Heart left ventricle (tissue), 16 donors: ENCODE measurements around the gene GNAS. TPM values are rescaled to one million over a fixed set of nuclear protein-coding genes. Genes with fewer than 3 reads are reported as not detected.

Experiments used
- ATAC-seq, 4 donors: fragments of 200-7000 bp; cut with Tn5 transposase; one replicate each; pipeline ENCODE4 v1.9.1; 2020 to 2022; ENCODE audit warnings: moderate library complexity in 4 of 4, mild to moderate bottlenecking in 3 of 4, moderate number of reproducible peaks in 1 of 4
- DNase-seq, 5 donors: peaks; one replicate each; pipeline ENCODE4 v3.0.0-alpha.2; 2020
- H3K27ac ChIP-seq, 12 donors: fragments of 200-600 bp; sonication (generic) in 4 of 12; one replicate each; pipeline versions ENCODE4 v1.5.0 to v1.8.0; 2016 to 2022; ENCODE audit warnings: mild to moderate bottlenecking in 2 of 12
- H3K27me3 ChIP-seq, 9 donors: fragments of 200-600 bp; sonication (generic) in 2 of 9; one replicate each; pipeline versions ENCODE4 v1.5.1 to v1.8.0; 2016 to 2022; ENCODE audit warnings: mild to moderate bottlenecking in 3 of 9
- H3K36me3 ChIP-seq, 9 donors: fragments of 200-600 bp; sonication (generic) in 2 of 9; one replicate each; pipeline versions ENCODE4 v1.5.0 to v1.8.0; 2018 to 2022; ENCODE audit warnings: mild to moderate bottlenecking in 2 of 9
- H3K4me1 ChIP-seq, 12 donors: fragments of 200-600 bp; sonication (generic) in 4 of 12; one replicate each; pipeline versions ENCODE4 v1.5.0 to v1.8.0; 2016 to 2022; ENCODE audit warnings: mild to moderate bottlenecking in 3 of 12
- H3K4me3 ChIP-seq, 12 donors: fragments of 200-600 bp; sonication (generic) in 4 of 12; one replicate each; pipeline versions ENCODE4 v1.5.0 to v1.8.0; 2017 to 2022; ENCODE audit warnings: mild to moderate bottlenecking in 9 of 12, moderate library complexity in 4 of 12
- H3K9me3 ChIP-seq, 12 donors: fragments of 200-600 bp; sonication (generic) in 4 of 12; one replicate each; pipeline versions ENCODE4 v1.5.0 to v1.8.0; 2016 to 2022; ENCODE audit warnings: mild to moderate bottlenecking in 1 of 12
- POLR2A ChIP-seq, 2 donors: fragments of 450-650 bp; IDR thresholded peaks; one replicate each; pipeline ENCODE4 v1.6.1; 2017; ENCODE audit warnings: antibody characterized with exemption in 2 of 2, mild to moderate bottlenecking in 2 of 2, moderate library complexity in 2 of 2
- WGBS, 4 donors: extraction: QIAGEN DNeasy Blood & Tissue Kit in 2 of 4; methylation state at CpG; one replicate each; pipeline versions ENCODE4 v1.1.5 to v1.1.7; 2013 to 2018; 5-methylcytosine and 5-hydroxymethylcytosine counted together
- intact Hi-C, 10 donors: fragments of 100-400 bp; cut with DNase I; formaldehyde crosslinking; loops; one replicate each; pipeline versions ENCODE4 v1.11.1 to v1.14.2; 2022
- polyA plus RNA-seq, 2 donors: library from polyadenylated mRNA; stranded (reverse); fragments of 200-250 nt; gene quantifications; one replicate each; pipeline ENCODE4 v1.2.3, GENCODE V29; 2013
- total RNA-seq, 9 donors: library from RNA; depleted of rRNA in 2 of 9; stranded (reverse); fragments of >200 nt in 2 of 9; fragmentation: NEBNext Ultra II Directional in 3 of 9; extraction: Animal tissue kit (Norgen Biotek cat#: 25700) in 3 of 9; gene quantifications; one replicate each; pipeline versions ENCODE4 v1.1.0 to v1.2.4, GENCODE V29; 2016 to 2023
- TF ChIP-seq, protein P1 (sequence below), 12 donors: fragments of 200-600 bp; sonication (generic) in 4 of 12; IDR thresholded peaks; one replicate each; pipeline versions ENCODE4 v1.5.0 to v1.8.0; 2018 to 2022; ENCODE audit warnings: antibody characterized with exemption in 12 of 12, mild to moderate bottlenecking in 5 of 12
- donor health status: ischemic (EF 13 %, LVEDD 7.1; RV severe dilation, severe dysfunction).
- donor health status: healthy with polysubstance abuse.
- donor health status: DM: no; HTN: yes; CAD: no.
- donor health status: DM: no; HTN: no; CAD: no.
- donor health status: ischemic (EF 25% LVEDD 6.9; RV normal size, moderate dysfunction).
- donor health status: ischemic (EF 25% LVEDD 5.7; RV mildly dilated, moderate dysfunction).
- donor health status: healthy.
- donor health status: DM: yes; HTN: yes; CAD: no.
- donor health status: ischemic (EF 35%, LVEDD 5.7; RV mildly dilated, moderate dysfunction).
- donor health status: nonischemic (EF 11% LVEDD 7.7; RV severe dilation, severe dysfunction).
- donor health status: DM: yes; HTN: yes; CAD: no.
- donor health status: PGD.
- donor health status: ischemic (EF 29% LVEDD 5.4; RV normal size, mild dysfunction).
- donor health status: nonischemic (EF 23%, LVEDD 6.1; RV moderate dilation, normal function).

GNAS gene
- total and polyA plus RNA-seq, 11 donors: 1,246 to 2,999 (median 1,604) TPM

- H3K27me3 ChIP-seq: no peaks in the 10 kb centered on the region
- peaks cover 0 to 19% (median 9%) of the 10 kb centered on the region in 12 donors for H3K4me1 ChIP-seq
- peak overlapping the region; percentile 21 to 97 (median 86) for H3K4me3 ChIP-seq
- peaks cover 0 to 7% (median 0%) of the 10 kb centered on the region in 12 donors for H3K9me3 ChIP-seq
- ATAC-seq: peak; percentile 56 to 73 (median 70)
- no peaks in the 10 kb centered on the region for H3K36me3 ChIP-seq
- intact Hi-C loops: loop anchor here in 5 of 10 donors (5.0 kb wide), 4 partner anchors 94 to 334 kb away; partner anchors contain the start of genes NELFCD (in 2 of the 5) and PRELID3B (in 1 of the 5)
- TF ChIP-seq, protein P1, sequence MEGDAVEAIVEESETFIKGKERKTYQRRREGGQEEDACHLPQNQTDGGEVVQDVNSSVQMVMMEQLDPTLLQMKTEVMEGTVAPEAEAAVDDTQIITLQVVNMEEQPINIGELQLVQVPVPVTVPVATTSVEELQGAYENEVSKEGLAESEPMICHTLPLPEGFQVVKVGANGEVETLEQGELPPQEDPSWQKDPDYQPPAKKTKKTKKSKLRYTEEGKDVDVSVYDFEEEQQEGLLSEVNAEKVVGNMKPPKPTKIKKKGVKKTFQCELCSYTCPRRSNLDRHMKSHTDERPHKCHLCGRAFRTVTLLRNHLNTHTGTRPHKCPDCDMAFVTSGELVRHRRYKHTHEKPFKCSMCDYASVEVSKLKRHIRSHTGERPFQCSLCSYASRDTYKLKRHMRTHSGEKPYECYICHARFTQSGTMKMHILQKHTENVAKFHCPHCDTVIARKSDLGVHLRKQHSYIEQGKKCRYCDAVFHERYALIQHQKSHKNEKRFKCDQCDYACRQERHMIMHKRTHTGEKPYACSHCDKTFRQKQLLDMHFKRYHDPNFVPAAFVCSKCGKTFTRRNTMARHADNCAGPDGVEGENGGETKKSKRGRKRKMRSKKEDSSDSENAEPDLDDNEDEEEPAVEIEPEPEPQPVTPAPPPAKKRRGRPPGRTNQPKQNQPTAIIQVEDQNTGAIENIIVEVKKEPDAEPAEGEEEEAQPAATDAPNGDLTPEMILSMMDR (IDR thresholded peaks at IDR 0.05): no peak
- TF ChIP-seq POLR2A (IDR thresholded peaks at IDR 0.05): peak; percentile 87 to 96
- WGBS, 4 donors: 48 to 70% (median 56%) methylated on average over 52 to 101 of the region's 101 CpGs
- DNase-seq: peak; percentile 82 to 90 (median 86)
- peak overlapping the region; percentile 56 to 100 (median 98) for H3K27ac ChIP-seq
These were observed 36.2 kb downstream of the GNAS start for GRCh38 chr20:58888521-58889333.

- intact Hi-C loops: loop anchor here in 5 of 10 donors (5.0 kb wide), 4 partner anchors 93 to 333 kb away; partner anchors contain the start of genes NELFCD (in 2 of the 5) and PRELID3B (in 1 of the 5)
- 39 to 65% (median 52%) methylated on average over 34 to 35 of the region's 35 CpGs for WGBS, 4 donors
These were observed 36.8 kb downstream of the GNAS start for GRCh38 chr20:58889334-58889760.

GRCh38 chr20:58889798-58890517, 37.4 kb downstream of the GNAS start:
- H3K36me3 ChIP-seq: no peaks in the 10 kb centered on the region
- DNase-seq (peak in 1 of 5 donors; percentile 67), ATAC-seq (peak in 1 of 4 donors; percentile 1)
- TF ChIP-seq POLR2A (IDR thresholded peaks at IDR 0.05): no peak
- TF ChIP-seq, protein P1 (IDR thresholded peaks at IDR 0.05): no peak
- H3K4me3 ChIP-seq: peak overlapping the region; percentile 39 to 97 (median 86)
- no peaks in the 10 kb centered on the region for H3K27me3 ChIP-seq
- peak overlapping the region; percentile 67 to 100 (median 98) for H3K27ac ChIP-seq
- WGBS, 4 donors: 28 to 47% (median 33%) methylated on average over 71 to 91 of the region's 91 CpGs
- peaks cover 2 to 31% (median 21%) of the 10 kb centered on the region in 12 donors for H3K4me1 ChIP-seq
- H3K9me3 ChIP-seq: peaks cover 0 to 7% (median 0%) of the 10 kb centered on the region in 12 donors
- intact Hi-C loops: loop anchor here (1.0 to 5.0 kb wide), 11 partner anchors 19 to 503 kb away; partner anchors contain the start of genes NELFCD (in 6 of the 10), ATP5F1E (in 4 of the 10), PRELID3B (in 4 of the 10) and VAPB (in 1 of the 10)

More at GRCh38 chr20:58889334-58889760, 36.8 kb downstream of the GNAS start:
- H3K9me3 ChIP-seq: peaks cover 0 to 7% (median 0%) of the 10 kb centered on the region in 12 donors
- ATAC-seq (no peak), DNase-seq (no peak)
- TF ChIP-seq POLR2A (IDR thresholded peaks at IDR 0.05): no peak
- TF ChIP-seq, protein P1 (IDR thresholded peaks at IDR 0.05): no peak
- no peaks in the 10 kb centered on the region for H3K36me3 ChIP-seq
- H3K4me1 ChIP-seq: peaks cover 0 to 25% (median 15%) of the 10 kb centered on the region in 12 donors
- peak overlapping the region; percentile 19 to 97 (median 86) for H3K4me3 ChIP-seq
- H3K27me3 ChIP-seq: no peaks in the 10 kb centered on the region
- peak overlapping the region; percentile 56 to 100 (median 98) for H3K27ac ChIP-seq
